Tibial artery (tissue), 4 donors: ENCODE measurements around the gene KCP.

ENCODE experiments used
- DNase-seq, 2 donors: peaks; one replicate each; pipeline ENCODE4 v3.0.0-alpha.2; 2019
- H3K27ac ChIP-seq, 2 donors: fragments of 200-600 bp; sonication (generic) in 1 of 2; 1 replicate in 1 of 2; 2 replicates in 1 of 2; pipeline ENCODE4 v1.5.1; 2018 to 2019; ENCODE audit warnings: mild to moderate bottlenecking in 1 of 2
- H3K27me3 ChIP-seq, 2 donors: fragments of 200-600 bp; sonication (generic) in 1 of 2; one replicate each; pipeline versions ENCODE4 v1.5.1 to v1.6.0; 2016 to 2019
- H3K36me3 ChIP-seq, 3 donors: fragments of 200-600 bp; sonication (generic) in 2 of 3; one replicate each; pipeline ENCODE4 v1.5.1; 2016 to 2019; ENCODE audit warnings: mild to moderate bottlenecking in 2 of 3
- H3K4me1 ChIP-seq, 4 donors: fragments of 200-600 bp; sonication (generic) in 2 of 4; 1 replicate in 3 of 4; 2 replicates in 1 of 4; pipeline ENCODE4 v1.5.1; 2016 to 2019
- H3K4me3 ChIP-seq, 2 donors: fragments of 200-600 bp; sonication (generic) in 1 of 2; 1 replicate in 1 of 2; 2 replicates in 1 of 2; pipeline ENCODE4 v1.5.1; 2018 to 2019; ENCODE audit warnings: mild to moderate bottlenecking in 2 of 2
- H3K9me3 ChIP-seq, 3 donors: fragments of 200-600 bp; sonication (generic) in 1 of 3; one replicate each; pipeline ENCODE4 v1.5.1; 2016 to 2019
- CTCF ChIP-seq, 2 experiments: fragments of 200-600 bp in 1 of 2; fragments of 450-650 bp in 1 of 2; IDR thresholded peaks; one replicate each; pipeline ENCODE4 v1.5.1; 2017 to 2019; ENCODE audit warnings: antibody characterized with exemption in 2 of 2, mild to moderate bottlenecking in 1 of 2, moderate library complexity in 1 of 2
- intact Hi-C: fragments of 100-400 bp; cut with DNase I; formaldehyde crosslinking; loops from one replicate; pipeline ENCODE4 v1.15.0; 2023; ENCODE audit warnings: low total_unique reads

KCP gene

GRCh38 chr7:128889121-128889520 lies 21.4 kb downstream of the KCP start:
- Histone ChIP-seq H3K4me1 (peaks cover 0 to 6% (median 2%) of the 10 kb centered on the region in 4 donors), H3K36me3 (no peaks in the 10 kb centered on the region), H3K27me3 (peaks cover 0 to 67% of the 10 kb centered on the region in 2 donors), H3K4me3 (no peak overlapping the region), H3K9me3 (no peaks in the 10 kb centered on the region), H3K27ac (no peak overlapping the region)
- DNase-seq = no peak
- TF ChIP-seq CTCF (IDR thresholded peaks at IDR 0.05) = no peak
- intact Hi-C loops = no loop called here

- no peak overlapping the region for H3K4me3 ChIP-seq
- no peaks in the 10 kb centered on the region for H3K9me3 ChIP-seq
- no peaks in the 10 kb centered on the region for H3K36me3 ChIP-seq
- intact Hi-C loops = no loop called here
- DNase-seq = no peak
- no peak overlapping the region for H3K27ac ChIP-seq
- no peak for TF ChIP-seq CTCF (IDR thresholded peaks at IDR 0.05)
- H3K4me1 ChIP-seq = peaks cover 0 to 6% (median 2%) of the 10 kb centered on the region in 4 donors
- H3K27me3 ChIP-seq = peaks cover 0 to 67% of the 10 kb centered on the region in 2 donors
Observed at GRCh38 chr7:128888756-128889095, 21.8 kb downstream of the KCP start.

GRCh38 chr7:128888039-128888755 lies 22.3 kb downstream of the KCP start:
- no peak for DNase-seq
- Histone ChIP-seq H3K4me3 (no peak overlapping the region), H3K27me3 (peaks cover 0 to 67% of the 10 kb centered on the region in 2 donors), H3K9me3 (no peaks in the 10 kb centered on the region), H3K36me3 (no peaks in the 10 kb centered on the region), H3K4me1 (peaks cover 0 to 6% (median 2%) of the 10 kb centered on the region in 4 donors), H3K27ac (no peak overlapping the region)
- intact Hi-C loops = no loop called here
- no peak for TF ChIP-seq CTCF (IDR thresholded peaks at IDR 0.05)

GRCh38 chr7:128887169-128888038 lies 23.1 kb downstream of the KCP start:
- intact Hi-C loops = no loop called here
- no peaks in the 10 kb centered on the region for H3K9me3 ChIP-seq
- no peak overlapping the region for H3K27ac ChIP-seq
- no peak for TF ChIP-seq CTCF (IDR thresholded peaks at IDR 0.05)
- peaks cover 0 to 63% of the 10 kb centered on the region in 2 donors for H3K27me3 ChIP-seq
- no peak for DNase-seq
- H3K36me3 ChIP-seq = no peaks in the 10 kb centered on the region
- peaks cover 0 to 6% (median 2%) of the 10 kb centered on the region in 4 donors for H3K4me1 ChIP-seq
- H3K4me3 ChIP-seq = no peak overlapping the region

- intact Hi-C loops = no loop called here
- no peak for TF ChIP-seq CTCF (IDR thresholded peaks at IDR 0.05)
Observed at GRCh38 chr7:128886391-128887168, 23.9 kb downstream of the KCP start.

More at GRCh38 chr7:128886391-128887168, 23.9 kb downstream of the KCP start:
- DNase-seq = no peak
- Histone ChIP-seq H3K27me3 (peaks cover 0 to 55% of the 10 kb centered on the region in 2 donors), H3K36me3 (no peaks in the 10 kb centered on the region), H3K27ac (no peak overlapping the region), H3K4me3 (no peak overlapping the region), H3K4me1 (peaks cover 0 to 6% (median 2%) of the 10 kb centered on the region in 4 donors), H3K9me3 (no peaks in the 10 kb centered on the region)
